H9 (cell line): ENCODE measurements around the gene C3. TPM values are rescaled to one million over a fixed set of nuclear protein-coding genes. Genes with fewer than 3 reads are reported as not detected.
A peak's percentile ranks its signal among the peaks of the same experiment; 100 is the strongest.

Experiments
- DNase-seq: peaks from one replicate; pipeline ENCODE4 v3.0.0-alpha.2; 2017
- H2AFZ ChIP-seq: one replicate; pipeline ENCODE4 v1.6.1; 2013; ENCODE audit warnings: mild to moderate bottlenecking, low read length, control low read depth, moderate library complexity
- H2AK5ac ChIP-seq: 2 replicates; pipeline ENCODE4 v1.6.1; 2013; ENCODE audit warnings: low read length, control low read depth, mixed read lengths; ENCODE audit not compliant: insufficient read length
- H2BK120ac ChIP-seq: one replicate; pipeline ENCODE4 v1.6.1; 2013; ENCODE audit warnings: low read depth, mild to moderate bottlenecking, low read length, control low read depth, inconsistent platforms; ENCODE audit not compliant: poor library complexity, severe bottlenecking
- H2BK12ac ChIP-seq: 2 replicates; pipeline ENCODE4 v1.6.1; 2013; ENCODE audit warnings: low read length, control low read depth, mixed read lengths, low read depth; ENCODE audit not compliant: insufficient read length
- H2BK15ac ChIP-seq: 2 replicates; pipeline ENCODE4 v1.6.1; 2013; ENCODE audit warnings: low read depth, low read length, control low read depth
- H2BK20ac ChIP-seq: one replicate; pipeline ENCODE4 v1.6.1; 2013; ENCODE audit warnings: low read depth, mild to moderate bottlenecking, low read length, control low read depth, inconsistent platforms; ENCODE audit not compliant: poor library complexity, severe bottlenecking
- H2BK5ac ChIP-seq: 2 replicates; pipeline ENCODE4 v1.6.1; 2013; ENCODE audit warnings: low read length, control low read depth, mixed read lengths; ENCODE audit not compliant: insufficient read length
- H3K14ac ChIP-seq: 2 replicates; pipeline ENCODE4 v1.6.1; 2013; ENCODE audit warnings: low read length, control low read depth; ENCODE audit not compliant: insufficient read depth
- H3K18ac ChIP-seq: 2 replicates; pipeline ENCODE4 v1.6.1; 2013; ENCODE audit warnings: low read depth, mild to moderate bottlenecking, mixed read lengths, low read length, control low read depth; ENCODE audit not compliant: insufficient read length
- H3K23ac ChIP-seq: 2 replicates; pipeline ENCODE4 v1.6.1; 2013; ENCODE audit warnings: low read length, control low read depth, mixed read lengths, low read depth; ENCODE audit not compliant: insufficient read length
- H3K23me2 ChIP-seq: 2 replicates; pipeline ENCODE4 v1.6.1; 2013; ENCODE audit warnings: low read depth, mild to moderate bottlenecking, mixed read lengths, low read length, control low read depth; ENCODE audit not compliant: insufficient read length, poor library complexity, severe bottlenecking
- H3K27ac ChIP-seq: 2 replicates; pipeline ENCODE4 v1.5.1; 2013; ENCODE audit warnings: low read length, control low read depth, mixed read lengths, low read depth; ENCODE audit not compliant: insufficient read length
- H3K27me3 ChIP-seq: 2 replicates; pipeline ENCODE4 v1.6.1; 2013; ENCODE audit warnings: low read length, control low read depth, inconsistent platforms; ENCODE audit not compliant: insufficient read depth
- H3K4ac ChIP-seq: 2 replicates; pipeline ENCODE4 v1.6.1; 2013; ENCODE audit warnings: low read depth, mild to moderate bottlenecking, control low read depth, inconsistent platforms, low read length, moderate library complexity
- H3K4me1 ChIP-seq: 2 replicates; pipeline ENCODE4 v1.6.1; 2013; ENCODE audit warnings: low read length, control low read depth, inconsistent platforms; ENCODE audit not compliant: insufficient read depth
- H3K4me2 ChIP-seq: 2 replicates; pipeline ENCODE4 v1.6.1; 2013; ENCODE audit warnings: low read length, control low read depth, mixed read lengths; ENCODE audit not compliant: insufficient read length, insufficient read depth
- H3K56ac ChIP-seq: 2 replicates; pipeline ENCODE4 v1.6.1; 2013; ENCODE audit warnings: low read depth, mild to moderate bottlenecking, mixed read lengths, low read length, control low read depth; ENCODE audit not compliant: insufficient read length
- H3K79me1 ChIP-seq: 2 replicates; pipeline ENCODE4 v1.6.1; 2013; ENCODE audit warnings: low read depth, mild to moderate bottlenecking, moderate library complexity, low read length, control low read depth, inconsistent platforms; ENCODE audit not compliant: insufficient read depth, poor library complexity, severe bottlenecking
- H3K79me2 ChIP-seq: 2 replicates; pipeline ENCODE4 v1.6.1; 2013; ENCODE audit warnings: low read length, control low read depth, inconsistent platforms; ENCODE audit not compliant: insufficient read depth
- H3K9ac ChIP-seq: 2 replicates; pipeline ENCODE4 v1.6.1; 2013; ENCODE audit warnings: low read length, control low read depth, mixed read lengths; ENCODE audit not compliant: insufficient read length; ENCODE audit errors: extremely low read depth
- H3K9me3 ChIP-seq: one replicate; pipeline ENCODE4 v1.6.1; 2013; ENCODE audit warnings: low read depth, low read length, inconsistent platforms; ENCODE audit not compliant: control insufficient read depth
- H3T11ph ChIP-seq: one replicate; pipeline ENCODE4 v1.6.1; 2013; ENCODE audit warnings: mild to moderate bottlenecking, low read length, control low read depth, inconsistent platforms
- H4K20me1 ChIP-seq: one replicate; pipeline ENCODE4 v1.6.1; 2013; ENCODE audit not compliant: control insufficient read depth, insufficient read length, insufficient read depth
- H4K5ac ChIP-seq: 2 replicates; pipeline ENCODE4 v1.6.1; 2013; ENCODE audit warnings: low read depth, mild to moderate bottlenecking, mixed read lengths, low read length, control low read depth; ENCODE audit not compliant: insufficient read length
- H4K8ac ChIP-seq: replicated peaks from 2 replicates; pipeline ENCODE4 v1.6.1; 2013; ENCODE audit warnings: low read length, control low read depth, mixed read lengths, low read depth; ENCODE audit not compliant: insufficient read length
- H4K91ac ChIP-seq: 2 replicates; pipeline ENCODE4 v1.6.1; 2013; ENCODE audit warnings: low read depth, mild to moderate bottlenecking, moderate library complexity, mixed read lengths, low read length, control low read depth; ENCODE audit not compliant: insufficient read length
- H3K27ac Mint-ChIP-seq, 3 experiments: 2 replicates in 2 of 3; 3 replicates in 1 of 3; pipeline ENCODE4 v1.8.0; 2020 to 2021; ENCODE audit warnings: mixed read lengths in 3 of 3, mild to moderate bottlenecking in 1 of 3, moderate library complexity in 1 of 3
- H3K27me3 Mint-ChIP-seq: 2 replicates; pipeline ENCODE4 v1.8.0; 2021; ENCODE audit warnings: low read depth, mild to moderate bottlenecking, moderate library complexity, mixed read lengths
- H3K36me3 Mint-ChIP-seq, 3 experiments: 2 replicates in 2 of 3; 3 replicates in 1 of 3; pipeline ENCODE4 v1.8.0; 2020 to 2021; ENCODE audit warnings: low read depth in 3 of 3, mixed read lengths in 3 of 3; ENCODE audit not compliant: insufficient read depth in 1 of 3
- H3K4me1 Mint-ChIP-seq, 2 experiments: 2 replicates each; pipeline ENCODE4 v1.8.0; 2020; ENCODE audit warnings: mixed read lengths in 2 of 2
- H3K4me3 Mint-ChIP-seq, 2 experiments: 2 replicates in 1 of 2; 3 replicates in 1 of 2; pipeline ENCODE4 v1.8.0; 2020 to 2021; ENCODE audit warnings: mild to moderate bottlenecking in 2 of 2, mixed read lengths in 2 of 2, moderate library complexity in 1 of 2
- H3K9me3 Mint-ChIP-seq, 2 experiments: 2 replicates in 1 of 2; 3 replicates in 1 of 2; pipeline ENCODE4 v1.8.0; 2020; ENCODE audit warnings: mild to moderate bottlenecking in 2 of 2, mixed read lengths in 2 of 2, moderate library complexity in 1 of 2
- WGBS: extraction: QIAGEN DNeasy Blood & Tissue Kit; methylation state at CpG from one replicate; pipeline ENCODE4 v1.1.7; 2013; ENCODE audit warnings: missing lambda C conversion rate, low lambda C conversion rate, mixed read lengths; ENCODE audit not compliant: insufficient read length; ENCODE audit errors: extremely low coverage; 5-methylcytosine and 5-hydroxymethylcytosine counted together
- total RNA-seq: library from RNA; stranded (reverse); gene quantifications from 2 replicates; pipeline ENCODE4 v1.2.1, GENCODE V29; 2021
- TF ChIP-seq, protein P1 (sequence below): fragments of 200-600 bp; sonication (generic); conservative IDR thresholded peaks from 3 replicates; pipeline ENCODE4 v1.8.0; 2021; ENCODE audit warnings: antibody characterized with exemption, mild to moderate bottlenecking

The C3 gene
- total RNA-seq, 1 experiment from 2014 or later: 5.9 TPM

DNA sequence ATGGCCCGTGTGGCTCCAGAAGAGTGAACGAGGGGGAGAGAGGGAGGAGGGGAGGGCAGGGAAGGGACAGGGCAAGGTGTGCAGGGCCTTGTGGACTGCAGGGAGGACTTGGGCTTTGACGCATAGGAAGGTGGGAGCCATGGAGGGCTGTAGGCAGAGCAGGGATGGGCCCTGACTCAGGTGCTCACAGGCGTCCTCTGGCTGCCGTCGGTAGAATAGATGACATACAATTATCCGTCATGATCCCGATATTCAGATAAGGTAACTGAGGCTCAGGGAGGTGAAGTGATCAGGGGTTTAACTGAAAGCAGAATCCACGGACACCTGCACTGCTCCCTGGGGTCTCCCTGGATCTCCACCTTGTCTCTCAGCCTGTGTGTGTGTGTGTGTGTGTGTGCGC, 3.4 kb downstream of the C3 start:
- TF ChIP-seq, protein P1, sequence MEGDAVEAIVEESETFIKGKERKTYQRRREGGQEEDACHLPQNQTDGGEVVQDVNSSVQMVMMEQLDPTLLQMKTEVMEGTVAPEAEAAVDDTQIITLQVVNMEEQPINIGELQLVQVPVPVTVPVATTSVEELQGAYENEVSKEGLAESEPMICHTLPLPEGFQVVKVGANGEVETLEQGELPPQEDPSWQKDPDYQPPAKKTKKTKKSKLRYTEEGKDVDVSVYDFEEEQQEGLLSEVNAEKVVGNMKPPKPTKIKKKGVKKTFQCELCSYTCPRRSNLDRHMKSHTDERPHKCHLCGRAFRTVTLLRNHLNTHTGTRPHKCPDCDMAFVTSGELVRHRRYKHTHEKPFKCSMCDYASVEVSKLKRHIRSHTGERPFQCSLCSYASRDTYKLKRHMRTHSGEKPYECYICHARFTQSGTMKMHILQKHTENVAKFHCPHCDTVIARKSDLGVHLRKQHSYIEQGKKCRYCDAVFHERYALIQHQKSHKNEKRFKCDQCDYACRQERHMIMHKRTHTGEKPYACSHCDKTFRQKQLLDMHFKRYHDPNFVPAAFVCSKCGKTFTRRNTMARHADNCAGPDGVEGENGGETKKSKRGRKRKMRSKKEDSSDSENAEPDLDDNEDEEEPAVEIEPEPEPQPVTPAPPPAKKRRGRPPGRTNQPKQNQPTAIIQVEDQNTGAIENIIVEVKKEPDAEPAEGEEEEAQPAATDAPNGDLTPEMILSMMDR: peak; percentile 53; the same call in 2 of the 3 replicates
- Histone ChIP-seq H2BK5ac (no peak overlapping the region), H3K23ac (no peak overlapping the region), H2BK120ac (no peak overlapping the region), H4K5ac (no peak overlapping the region), H4K8ac (no peak overlapping the region), H3K14ac (no peak overlapping the region), H3K27me3 (no peaks in the 10 kb centered on the region), H4K20me1 (no peaks in the 10 kb centered on the region), H2BK20ac (no peak overlapping the region), H3K79me1 (no peaks in the 10 kb centered on the region), H2AFZ (no peak overlapping the region), H3K23me2 (no peaks in the 10 kb centered on the region), H3K9me3 (no peaks in the 10 kb centered on the region), H3K79me2 (no peaks in the 10 kb centered on the region), H2BK15ac (no peak overlapping the region), H3K4me2 (no peak overlapping the region), H4K91ac (no peak overlapping the region), H3K9ac (no peak overlapping the region), H3K4ac (no peak overlapping the region), H3K4me1 (no peaks in the 10 kb centered on the region; the same call in 1 of the 2 replicates), H2AK5ac (no peak overlapping the region), H3K56ac (no peak overlapping the region), H3K27ac (no peak overlapping the region), H3T11ph (no peak overlapping the region), H3K18ac (no peak overlapping the region), H2BK12ac (no peak overlapping the region)
- H3K36me3 Mint-ChIP-seq: peaks cover 0 to 4% (median 3%) of the 10 kb centered on the region in 3 experiments; a peak in 3 of 7 replicates
- peak overlapping the region in 1 of 2 experiments; percentile 55; a peak in 1 of 5 replicates for H3K4me3 Mint-ChIP-seq
- H3K9me3 Mint-ChIP-seq: peaks cover 7 to 11% of the 10 kb centered on the region in 2 experiments; a peak in 4 of 5 replicates
- H3K27me3 Mint-ChIP-seq: peaks cover 18% of the 10 kb centered on the region
- peak; percentile 48 for DNase-seq
- peak overlapping the region in 1 of 3 experiments; percentile 11; a peak in 1 of 7 replicates for H3K27ac Mint-ChIP-seq
- WGBS: no CpG with 5 or more reads among the region's 10 CpGs
- H3K4me1 Mint-ChIP-seq: peaks cover 0 to 26% of the 10 kb centered on the region in 2 experiments
